AML-193 (cell line): ENCODE results near the gene SNCA.

Experiments used
- DNase-seq, 2 experiments: peaks; one replicate each; lab custom pipeline; 2025; lab: John Stamatoyannopoulos, UW

Gene SNCA

GRCh38 chr4:89814362-89814761, 22.6 kb downstream of the SNCA start:
- DNase-seq = no peak

- no peak for DNase-seq
Observed at GRCh38 chr4:89813197-89813596, 23.8 kb downstream of the SNCA start.

GRCh38 chr4:89807441-89808140, 29.4 kb downstream of the SNCA start:
- no peak for DNase-seq

GRCh38 chr4:89805297-89805696, 31.7 kb downstream of the SNCA start:
- no peak for DNase-seq

- DNase-seq = no peak
Observed at GRCh38 chr4:89803915-89804314, 33.0 kb downstream of the SNCA start.

GRCh38 chr4:89803036-89803435, 33.9 kb downstream of the SNCA start:
- no peak for DNase-seq

GRCh38 chr4:89800527-89801103, 36.3 kb downstream of the SNCA start:
- DNase-seq = no peak

GRCh38 chr4:89800012-89800516, 36.9 kb downstream of the SNCA start:
- DNase-seq = no peak

- DNase-seq = no peak
Observed at GRCh38 chr4:89799071-89799470, 37.9 kb downstream of the SNCA start.

GRCh38 chr4:89797117-89797516, 39.8 kb downstream of the SNCA start:
- no peak for DNase-seq

- DNase-seq = no peak
Observed at GRCh38 chr4:89788206-89789072, 48.5 kb downstream of the SNCA start.

GRCh38 chr4:89784686-89785231, 52.2 kb downstream of the SNCA start:
- no peak for DNase-seq

GRCh38 chr4:89781321-89781720, 55.6 kb downstream of the SNCA start:
- DNase-seq = no peak

- DNase-seq = no peak
Observed at GRCh38 chr4:89773805-89774204, 63.2 kb downstream of the SNCA start.

- no peak for DNase-seq
Observed at GRCh38 chr4:89769856-89770255, 67.1 kb downstream of the SNCA start.

- no peak for DNase-seq
Observed at GRCh38 chr4:89767924-89768323, 69.0 kb downstream of the SNCA start.

GRCh38 chr4:89765966-89766365, 71.0 kb downstream of the SNCA start:
- DNase-seq = no peak

- no peak for DNase-seq
Observed at GRCh38 chr4:89765528-89765927, 71.4 kb downstream of the SNCA start.

- DNase-seq = no peak
Observed at GRCh38 chr4:89762311-89762710, 74.7 kb downstream of the SNCA start.

GRCh38 chr4:89759426-89759825, 77.5 kb downstream of the SNCA start:
- DNase-seq = no peak

- no peak for DNase-seq
Observed at GRCh38 chr4:89757154-89757719, 79.7 kb downstream of the SNCA start.

GRCh38 chr4:89755220-89755619, 81.7 kb downstream of the SNCA start:
- no peak for DNase-seq
